GM18909 (cell line): Measurements from ENCODE around the gene ADARB1.

Experiments
- ATAC-seq: cut with Tn5 transposase; IDR thresholded peaks from one replicate; pipeline ENCODE4 v1.9.1; 2021; ENCODE audit warnings: mild to moderate bottlenecking; ENCODE audit not compliant: unreplicated experiment, poor library complexity

Gene ADARB1

DNA sequence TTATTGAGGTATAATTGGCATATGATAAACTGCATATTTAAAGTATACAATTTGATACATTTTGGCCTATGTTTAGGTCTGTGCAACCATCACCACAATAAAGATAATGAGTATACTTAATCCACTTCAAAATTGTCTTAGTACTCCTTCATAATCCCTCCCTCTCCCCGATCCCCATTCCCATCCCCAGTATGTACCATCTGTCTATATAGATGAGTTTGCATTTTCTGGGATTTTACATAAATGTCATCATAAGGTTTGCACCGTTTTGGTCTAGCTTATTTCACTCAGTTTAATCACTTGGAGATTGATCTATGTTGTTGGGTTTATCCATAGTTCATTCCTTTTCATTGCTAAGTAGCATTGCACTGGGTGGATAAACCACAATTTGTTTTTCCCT, 139.0 kb downstream of the ADARB1 start:
- no peak for ATAC-seq

GRCh38 chr21:45215213-45215612, 140.8 kb downstream of the ADARB1 start:
- no peak for ATAC-seq

DNA sequence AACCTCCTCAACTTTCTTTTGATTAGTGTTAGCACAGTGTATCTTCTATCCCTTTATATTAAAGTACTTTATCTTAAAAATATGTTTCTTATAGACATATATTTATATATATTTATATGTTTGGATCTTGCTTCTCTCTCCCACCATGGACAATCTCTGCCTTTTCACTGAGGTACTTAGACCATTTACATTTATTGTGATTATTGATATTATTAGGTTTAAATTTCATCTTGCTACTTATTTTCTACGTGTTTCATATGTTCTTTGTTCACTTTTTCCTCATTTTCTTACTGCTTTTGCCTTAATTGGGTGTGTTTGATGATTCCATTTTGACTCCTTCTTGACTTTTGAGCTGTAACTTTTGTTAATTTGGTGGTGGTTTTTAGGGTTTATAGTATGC, 142.6 kb downstream of the ADARB1 start:
- no peak for ATAC-seq

GRCh38 chr21:45219517-45219916, 145.1 kb downstream of the ADARB1 start:
- ATAC-seq: no peak

GRCh38 chr21:45220071-45220481, 145.7 kb downstream of the ADARB1 start:
- ATAC-seq: no peak

GRCh38 chr21:45220714-45221490, 146.5 kb downstream of the ADARB1 start:
- no peak for ATAC-seq

DNA sequence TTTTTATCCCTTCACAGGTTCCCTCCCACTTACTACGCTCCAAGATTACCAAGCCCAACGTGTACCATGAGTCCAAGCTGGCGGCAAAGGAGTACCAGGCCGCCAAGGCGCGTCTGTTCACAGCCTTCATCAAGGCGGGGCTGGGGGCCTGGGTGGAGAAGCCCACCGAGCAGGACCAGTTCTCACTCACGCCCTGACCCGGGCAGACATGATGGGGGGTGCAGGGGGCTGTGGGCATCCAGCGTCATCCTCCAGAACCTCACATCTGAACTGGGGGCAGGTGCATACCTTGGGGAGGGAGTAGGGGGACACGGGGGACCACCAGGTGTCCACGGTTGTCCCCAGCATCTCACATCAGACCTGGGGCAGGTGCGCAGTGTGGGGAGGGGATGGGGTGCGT, 147.6 kb downstream of the ADARB1 start:
- no peak for ATAC-seq

- no peak for ATAC-seq
These were observed 149.1 kb downstream of the ADARB1 start for GRCh38 chr21:45223236-45224185.

DNA sequence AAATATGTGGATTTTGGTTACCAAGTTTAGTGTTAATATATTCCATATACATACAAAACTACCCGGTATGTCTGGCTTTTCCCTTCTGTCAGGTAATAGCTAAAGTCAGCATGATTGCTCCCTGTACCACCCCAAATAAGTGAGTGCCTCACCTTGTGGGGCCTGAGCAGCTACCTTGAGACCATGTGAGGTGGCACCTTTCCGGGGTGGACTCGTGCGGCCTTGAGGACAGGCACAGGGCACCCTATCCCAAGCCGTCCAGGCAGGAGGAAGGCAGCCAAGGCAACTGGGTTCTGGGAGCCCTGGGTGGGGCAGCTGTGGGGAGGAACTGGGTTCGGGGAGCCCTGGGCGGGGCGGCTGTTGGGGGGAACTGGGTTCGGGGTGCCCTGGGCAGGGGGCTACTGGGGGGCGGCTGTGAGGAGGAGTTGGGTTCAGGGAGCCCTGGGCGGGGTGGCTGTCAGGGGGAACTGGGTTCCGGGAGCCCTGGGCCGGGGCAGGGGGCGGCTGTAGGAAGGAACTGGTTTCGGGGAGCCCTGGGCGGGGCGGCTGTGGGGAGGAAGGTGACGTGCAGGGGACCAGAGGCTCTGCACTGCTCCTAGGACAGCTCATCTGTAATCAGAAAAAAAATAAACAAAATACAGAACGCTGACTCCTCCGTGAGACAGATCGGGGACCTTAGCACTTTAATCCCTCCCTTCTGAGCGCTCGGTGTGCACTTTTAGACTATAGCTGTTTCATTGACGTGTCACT, 150.0 kb downstream of the ADARB1 start:
- ATAC-seq: no peak

GRCh38 chr21:45225041-45225740, 150.8 kb downstream of the ADARB1 start:
- ATAC-seq: no peak

DNA sequence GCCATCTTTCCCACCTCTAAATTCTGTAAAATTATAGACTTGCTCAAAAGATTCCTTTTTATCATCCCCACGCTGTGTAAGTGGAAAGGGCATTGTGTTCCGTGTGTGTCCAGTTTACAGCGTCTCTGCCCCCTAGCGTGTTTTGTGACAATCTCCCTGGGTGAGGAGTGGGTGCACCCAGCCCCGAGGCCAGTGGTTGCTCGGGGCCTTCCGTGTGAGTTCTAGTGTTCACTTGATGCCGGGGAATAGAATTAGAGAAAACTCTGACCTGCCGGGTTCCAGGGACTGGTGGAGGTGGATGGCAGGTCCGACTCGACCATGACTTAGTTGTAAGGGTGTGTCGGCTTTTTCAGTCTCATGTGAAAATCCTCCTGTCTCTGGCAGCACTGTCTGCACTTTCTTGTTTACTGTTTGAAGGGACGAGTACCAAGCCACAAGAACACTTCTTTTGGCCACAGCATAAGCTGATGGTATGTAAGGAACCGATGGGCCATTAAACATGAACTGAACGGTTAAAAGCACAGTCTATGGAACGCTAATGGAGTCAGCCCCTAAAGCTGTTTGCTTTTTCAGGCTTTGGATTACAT, 151.5 kb downstream of the ADARB1 start:
- ATAC-seq: no peak

DNA sequence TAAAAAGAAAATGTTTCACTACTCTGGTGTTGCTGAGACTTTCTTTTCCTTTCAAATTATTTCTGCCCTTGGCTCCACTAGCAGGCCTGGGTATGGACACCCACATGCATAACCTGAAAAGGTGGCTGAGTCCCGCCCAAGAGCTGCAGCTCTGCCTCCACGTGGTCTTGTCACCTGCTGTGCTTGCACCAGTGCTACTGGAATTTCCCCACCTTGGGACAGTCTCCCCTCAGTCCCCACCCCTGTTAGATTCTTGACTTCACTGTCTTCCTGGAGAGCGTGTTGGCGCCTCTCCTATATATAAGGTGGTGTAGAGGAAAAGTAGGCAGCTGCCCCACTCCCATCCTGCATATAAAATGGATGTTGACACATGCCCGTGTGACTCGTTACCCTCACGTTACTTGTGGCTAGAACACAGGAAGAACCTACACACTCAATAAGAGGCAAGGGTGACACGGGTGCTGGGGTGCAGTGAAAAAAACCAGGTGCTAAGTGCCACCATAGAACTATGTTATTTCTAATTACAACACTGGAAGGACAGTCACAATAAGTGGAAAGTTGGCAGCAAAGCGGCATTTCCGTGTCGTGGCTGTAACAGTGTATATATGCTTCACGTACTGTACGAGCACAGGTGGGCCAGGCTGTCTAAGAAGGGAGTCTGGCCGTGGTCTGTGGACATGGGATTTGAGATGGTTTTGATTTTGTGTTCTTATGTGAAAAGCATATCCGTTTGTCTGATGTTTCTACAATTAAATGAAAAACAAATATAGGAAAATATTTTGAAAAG, 152.4 kb downstream of the ADARB1 start:
- no peak for ATAC-seq

- no peak for ATAC-seq
These were observed 153.4 kb downstream of the ADARB1 start for GRCh38 chr21:45227735-45228134.

DNA sequence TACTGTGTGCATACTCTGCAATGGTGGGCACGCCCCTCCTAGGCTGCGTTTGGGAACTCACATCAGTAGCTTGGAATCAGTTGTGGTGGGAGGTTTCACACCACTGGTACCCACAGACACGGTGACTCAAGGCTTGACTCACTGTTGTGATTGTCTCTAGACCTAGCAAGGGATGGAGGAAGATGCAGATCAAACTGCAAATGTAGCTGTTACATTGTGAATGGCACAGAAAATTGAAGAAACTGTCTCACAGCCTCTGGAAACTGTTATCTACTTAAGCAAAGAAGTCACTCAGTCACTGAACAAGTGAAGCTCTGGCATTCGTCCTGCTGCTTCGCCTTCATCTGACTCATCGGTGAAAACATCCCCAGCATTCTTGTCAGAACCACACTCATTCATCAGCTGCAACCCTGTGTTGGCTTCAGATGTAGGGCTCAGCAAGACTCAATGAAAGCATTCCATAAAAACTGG, 153.8 kb downstream of the ADARB1 start:
- ATAC-seq: no peak

DNA sequence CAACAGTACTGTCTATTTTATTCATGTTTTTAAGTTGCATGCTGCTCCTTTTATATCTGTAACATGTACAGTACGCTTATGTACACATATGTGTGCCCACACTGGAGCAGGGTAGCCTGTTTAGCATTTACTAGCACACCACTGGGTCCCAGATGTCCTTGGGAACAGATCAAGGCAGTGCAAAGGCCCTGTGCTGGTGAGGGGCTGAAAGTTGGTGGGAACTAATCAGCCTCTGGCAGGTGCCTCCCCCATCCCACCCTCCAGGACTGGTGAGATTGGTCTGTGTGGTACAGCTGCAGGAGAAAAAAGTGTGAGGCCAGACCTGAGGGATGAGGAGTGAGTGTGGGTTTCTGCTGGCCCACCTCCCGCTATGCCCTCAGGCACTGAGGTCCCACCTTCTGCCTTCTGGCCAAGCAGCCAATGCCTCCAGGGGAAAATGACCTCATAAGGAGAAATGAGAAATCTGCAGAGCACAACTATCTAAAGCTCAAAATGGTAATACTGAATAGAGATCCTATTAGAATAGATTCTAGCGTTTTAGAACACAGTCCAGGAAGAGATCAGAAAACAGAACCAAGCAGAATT, 154.4 kb downstream of the ADARB1 start:
- ATAC-seq: no peak

DNA sequence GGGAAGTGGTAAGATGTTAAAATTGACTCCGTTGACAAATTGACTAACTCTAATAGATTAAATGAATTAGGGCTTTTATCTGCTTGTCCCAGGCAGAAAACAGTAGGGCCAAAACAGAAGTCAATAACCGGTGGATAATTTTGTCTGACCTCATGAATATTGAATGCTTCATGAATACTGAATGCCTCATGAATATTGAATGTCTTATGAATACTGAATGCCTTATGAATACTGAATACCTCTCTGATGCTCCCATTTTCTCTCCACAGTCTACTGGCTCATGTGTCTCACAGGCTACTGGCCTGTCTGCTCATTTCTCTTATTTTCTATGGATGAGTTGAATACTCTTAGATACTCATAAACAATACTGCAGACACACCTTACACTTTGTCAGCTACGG, 157.3 kb downstream of the ADARB1 start:
- no peak for ATAC-seq

DNA sequence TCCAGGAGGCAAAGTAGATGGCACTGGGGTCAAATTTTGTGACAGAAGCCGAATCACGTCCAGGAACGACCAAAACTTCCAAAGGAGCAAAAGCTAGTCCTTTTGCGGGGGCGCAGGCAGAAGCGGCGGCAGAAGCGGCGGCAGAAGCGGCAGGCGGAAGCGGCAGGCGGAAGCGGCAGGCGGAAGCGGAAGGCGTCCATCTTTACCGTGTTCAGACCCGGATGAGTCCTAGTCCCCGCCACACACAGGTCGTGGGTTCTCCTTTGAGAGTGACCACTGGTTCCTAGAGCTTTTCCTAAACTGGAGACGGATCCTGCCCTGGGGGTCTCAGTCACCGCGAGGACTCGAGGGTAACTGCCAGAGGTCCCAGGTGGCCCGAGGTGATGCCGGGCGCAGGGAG, 159.7 kb downstream of the ADARB1 start:
- no peak for ATAC-seq

GRCh38 chr21:45234965-45235364, 160.6 kb downstream of the ADARB1 start:
- ATAC-seq: no peak
